GM19240 (cell line): ENCODE measurements around the gene SLC39A12.

Experiments used
- DNase-seq: peaks from one replicate; pipeline ENCODE4 v3.0.0; 2011; ENCODE audit warnings: low spot score; ENCODE audit not compliant: insufficient read length

Gene SLC39A12

GRCh38 chr10:17961551-17962422 is 10.1 kb downstream of the SLC39A12 start:
- no peak for DNase-seq

- no peak for DNase-seq
Measured at GRCh38 chr10:17963431-17963830, 11.7 kb downstream of the SLC39A12 start.

GRCh38 chr10:17965649-17966235 is 14.0 kb downstream of the SLC39A12 start:
- no peak for DNase-seq

- DNase-seq: no peak
Measured at GRCh38 chr10:17974505-17974904, 22.8 kb downstream of the SLC39A12 start.

GRCh38 chr10:17980846-17981565 is 29.3 kb downstream of the SLC39A12 start:
- no peak for DNase-seq

- no peak for DNase-seq
Measured at GRCh38 chr10:17981766-17982380, 30.2 kb downstream of the SLC39A12 start.

- DNase-seq: no peak
Measured at GRCh38 chr10:17984056-17984455, 32.3 kb downstream of the SLC39A12 start.

- DNase-seq: no peak
Measured at GRCh38 chr10:17984563-17984962, 32.8 kb downstream of the SLC39A12 start.

- DNase-seq: no peak
Measured at GRCh38 chr10:17989908-17990767, 38.4 kb downstream of the SLC39A12 start.

- no peak for DNase-seq
Measured at GRCh38 chr10:17992266-17992665, 40.5 kb downstream of the SLC39A12 start.

GRCh38 chr10:17993361-17993760 is 41.6 kb downstream of the SLC39A12 start:
- DNase-seq: no peak

- DNase-seq: no peak
Measured at GRCh38 chr10:18000601-18001000, 48.9 kb downstream of the SLC39A12 start.

- no peak for DNase-seq
Measured at GRCh38 chr10:18005445-18005780, 53.7 kb downstream of the SLC39A12 start.

GRCh38 chr10:18005781-18006456 is 54.2 kb downstream of the SLC39A12 start:
- no peak for DNase-seq

GRCh38 chr10:18008986-18009385 is 57.3 kb downstream of the SLC39A12 start:
- DNase-seq: no peak

- DNase-seq: no peak
Measured at GRCh38 chr10:18010050-18010449, 58.3 kb downstream of the SLC39A12 start.

- DNase-seq: no peak
Measured at GRCh38 chr10:18020523-18020922, 68.8 kb downstream of the SLC39A12 start.

- no peak for DNase-seq
Measured at GRCh38 chr10:18021725-18022480, 70.2 kb downstream of the SLC39A12 start.

- no peak for DNase-seq
Measured at GRCh38 chr10:18043148-18044006, 91.7 kb downstream of the SLC39A12 start.
